ENCODE data around the gene DOCK9.

- TF ChIP-seq, protein P1, sequence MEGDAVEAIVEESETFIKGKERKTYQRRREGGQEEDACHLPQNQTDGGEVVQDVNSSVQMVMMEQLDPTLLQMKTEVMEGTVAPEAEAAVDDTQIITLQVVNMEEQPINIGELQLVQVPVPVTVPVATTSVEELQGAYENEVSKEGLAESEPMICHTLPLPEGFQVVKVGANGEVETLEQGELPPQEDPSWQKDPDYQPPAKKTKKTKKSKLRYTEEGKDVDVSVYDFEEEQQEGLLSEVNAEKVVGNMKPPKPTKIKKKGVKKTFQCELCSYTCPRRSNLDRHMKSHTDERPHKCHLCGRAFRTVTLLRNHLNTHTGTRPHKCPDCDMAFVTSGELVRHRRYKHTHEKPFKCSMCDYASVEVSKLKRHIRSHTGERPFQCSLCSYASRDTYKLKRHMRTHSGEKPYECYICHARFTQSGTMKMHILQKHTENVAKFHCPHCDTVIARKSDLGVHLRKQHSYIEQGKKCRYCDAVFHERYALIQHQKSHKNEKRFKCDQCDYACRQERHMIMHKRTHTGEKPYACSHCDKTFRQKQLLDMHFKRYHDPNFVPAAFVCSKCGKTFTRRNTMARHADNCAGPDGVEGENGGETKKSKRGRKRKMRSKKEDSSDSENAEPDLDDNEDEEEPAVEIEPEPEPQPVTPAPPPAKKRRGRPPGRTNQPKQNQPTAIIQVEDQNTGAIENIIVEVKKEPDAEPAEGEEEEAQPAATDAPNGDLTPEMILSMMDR (IDR thresholded peaks at IDR 0.05; ENCODE audit: low read length), result no peak
- no peak for TF ChIP-seq EZH2 (optimal IDR thresholded peaks at IDR 0.05; ENCODE audit: low read depth, low read length)
- no peak for TF ChIP-seq EZH2phosphoT487 (IDR thresholded peaks at IDR 0.05; ENCODE audit: low read length)
These were observed 80.2 kb downstream of the DOCK9 start for GRCh38 chr13:98897706-98898105.
